Brain pericyte (primary cell): Measurements from ENCODE around the gene AFF1.
"Not testable (repeated sequence)": the region's sequence is repeated elsewhere in the genome, so short reads cannot be mapped to it uniquely, and the experiment has no call there.

Source experiments
- DNase-seq: peaks from one replicate; pipeline ENCODE4 v3.0.0-alpha.2; 2012; ENCODE audit warnings: low read depth, low spot score

The AFF1 gene

GRCh38 chr4:87054900-87055299 is 120.1 kb downstream of the AFF1 start:
- DNase-seq = no peak

GRCh38 chr4:87055311-87055710 is 120.5 kb downstream of the AFF1 start:
- no peak for DNase-seq

GRCh38 chr4:87056881-87057280 is 122.1 kb downstream of the AFF1 start:
- no peak for DNase-seq

- no peak for DNase-seq
These were observed 123.1 kb downstream of the AFF1 start for GRCh38 chr4:87057835-87058355.

- DNase-seq = no peak
These were observed 123.7 kb downstream of the AFF1 start for GRCh38 chr4:87058356-87059073.

GRCh38 chr4:87060957-87061356 is 126.1 kb downstream of the AFF1 start:
- no peak for DNase-seq

GRCh38 chr4:87065021-87065420 is 130.2 kb downstream of the AFF1 start:
- DNase-seq = no peak

GRCh38 chr4:87066403-87067123 is 131.8 kb downstream of the AFF1 start:
- no peak for DNase-seq

GRCh38 chr4:87067124-87067885 is 132.5 kb downstream of the AFF1 start:
- no peak for DNase-seq

- DNase-seq = no peak
These were observed 133.8 kb downstream of the AFF1 start for GRCh38 chr4:87068583-87069021.

- DNase-seq = no peak
These were observed 134.4 kb downstream of the AFF1 start for GRCh38 chr4:87069037-87069742.

GRCh38 chr4:87071401-87071800 is 136.6 kb downstream of the AFF1 start:
- no peak for DNase-seq

- DNase-seq = not testable (repeated sequence)
These were observed 137.7 kb downstream of the AFF1 start for GRCh38 chr4:87072545-87072944.

GRCh38 chr4:87073199-87074120 is 138.6 kb downstream of the AFF1 start:
- no peak for DNase-seq

GRCh38 chr4:87074121-87074488 is 139.3 kb downstream of the AFF1 start:
- DNase-seq = no peak

- DNase-seq = no peak
These were observed 141.1 kb downstream of the AFF1 start for GRCh38 chr4:87075876-87076275.

- no peak for DNase-seq
These were observed 142.0 kb downstream of the AFF1 start for GRCh38 chr4:87076690-87077358.

- DNase-seq = no peak
These were observed 143.2 kb downstream of the AFF1 start for GRCh38 chr4:87077914-87078585.

GRCh38 chr4:87078987-87079486 is 144.2 kb downstream of the AFF1 start:
- peak; percentile 70 for DNase-seq
